Stimulated activated CD4-positive, alpha-beta T cell treated with anti-CD3 and anti-CD28 coated beads, Interleukin-1b, Interleukin-23, amount 100 ng/mL, for 4 hours (primary cell): ENCODE measurements around the gene TENM4.
"Not testable (repeated sequence)": the region's sequence is repeated elsewhere in the genome, so short reads cannot be mapped to it uniquely, and the experiment has no call there.

Source experiments
- DNase-seq, 2 donors: peaks; one replicate each; pipeline ENCODE4 v3.0.0-alpha.2; 2020; ENCODE audit warnings: low read depth in 2 of 2

Gene TENM4

GRCh38 chr11:78845496-78845895 lies 595.3 kb downstream of the TENM4 start:
- DNase-seq = no peak

GRCh38 chr11:78841456-78842060 lies 599.3 kb downstream of the TENM4 start:
- DNase-seq = no peak

GRCh38 chr11:78840623-78841022 lies 600.2 kb downstream of the TENM4 start:
- DNase-seq = no peak

- DNase-seq = no peak
Measured at GRCh38 chr11:78840200-78840599, 600.6 kb downstream of the TENM4 start.

- no peak for DNase-seq
Measured at GRCh38 chr11:78838417-78838816, 602.4 kb downstream of the TENM4 start.

GRCh38 chr11:78835646-78836045 lies 605.2 kb downstream of the TENM4 start:
- no peak for DNase-seq

- DNase-seq = no peak
Measured at GRCh38 chr11:78834886-78835285, 605.9 kb downstream of the TENM4 start.

GRCh38 chr11:78833237-78833636 lies 607.6 kb downstream of the TENM4 start:
- no peak for DNase-seq

GRCh38 chr11:78832226-78832947 lies 608.4 kb downstream of the TENM4 start:
- no peak for DNase-seq

GRCh38 chr11:78831571-78831970 lies 609.3 kb downstream of the TENM4 start:
- no peak for DNase-seq

GRCh38 chr11:78830277-78830819 lies 610.5 kb downstream of the TENM4 start:
- DNase-seq = no peak

GRCh38 chr11:78829146-78829545 lies 611.7 kb downstream of the TENM4 start:
- no peak for DNase-seq

- no peak for DNase-seq
Measured at GRCh38 chr11:78828676-78829075, 612.2 kb downstream of the TENM4 start.

- not testable (repeated sequence) for DNase-seq
Measured at GRCh38 chr11:78827291-78827690, 613.5 kb downstream of the TENM4 start.

GRCh38 chr11:78825591-78826020 lies 615.2 kb downstream of the TENM4 start:
- no peak for DNase-seq

GRCh38 chr11:78823588-78823987 lies 617.2 kb downstream of the TENM4 start:
- no peak for DNase-seq

GRCh38 chr11:78822931-78823423 lies 617.9 kb downstream of the TENM4 start:
- DNase-seq = no peak

GRCh38 chr11:78821371-78822306 lies 619.2 kb downstream of the TENM4 start:
- no peak for DNase-seq

GRCh38 chr11:78820741-78821140 lies 620.1 kb downstream of the TENM4 start:
- no peak for DNase-seq

- no peak for DNase-seq
Measured at GRCh38 chr11:78818201-78818600, 622.6 kb downstream of the TENM4 start.

- DNase-seq = no peak
Measured at GRCh38 chr11:78815831-78816230, 625.0 kb downstream of the TENM4 start.
